Right atrium auricular region (tissue), 2 donors: ENCODE measurements around the gene MRTFB. TPM values are rescaled to one million over a fixed set of nuclear protein-coding genes. Genes with fewer than 3 reads are reported as not detected.

Experiments used
- DNase-seq: peaks from one replicate; pipeline ENCODE4 v3.0.0-alpha.2; 2019; ENCODE audit warnings: low spot score
- H3K27ac ChIP-seq, 2 donors: fragments of 200-600 bp; sonication (generic); 1 replicate in 1 of 2; 2 replicates in 1 of 2; pipeline ENCODE4 v1.5.1; 2016 to 2019
- H3K27me3 ChIP-seq, 2 donors: fragments of 200-600 bp; sonication (generic); one replicate each; pipeline versions ENCODE4 v1.5.1 to v1.6.0; 2017 to 2019
- H3K36me3 ChIP-seq: fragments of 200-600 bp; sonication (generic); one replicate; pipeline ENCODE4 v1.5.1; 2016
- H3K4me1 ChIP-seq, 2 donors: fragments of 200-600 bp; sonication (generic); one replicate each; pipeline versions ENCODE4 v1.5.1 to v1.6.0; 2017 to 2019
- H3K4me3 ChIP-seq, 2 donors: fragments of 200-600 bp; sonication (generic); 1 replicate in 1 of 2; 2 replicates in 1 of 2; pipeline ENCODE4 v1.5.1; 2017 to 2019; ENCODE audit warnings: mild to moderate bottlenecking in 1 of 2, moderate library complexity in 1 of 2
- H3K9me3 ChIP-seq, 2 donors: fragments of 200-600 bp; sonication (generic); one replicate each; pipeline ENCODE4 v1.5.1; 2019
- total RNA-seq, 2 donors: library from RNA; depleted of rRNA; stranded (reverse); fragments of >200 nt; gene quantifications; one replicate each; pipeline ENCODE4 v1.1.0, GENCODE V29; 2016
- TF ChIP-seq, protein P1 (sequence below), 2 donors: fragments of 200-600 bp; sonication (generic); IDR thresholded peaks; one replicate each; pipeline ENCODE4 v1.5.1; 2019; ENCODE audit warnings: antibody characterized with exemption in 2 of 2

The MRTFB gene
- total RNA-seq, 2 donors from 2014 or later = 38.6 to 46.5 TPM

DNA sequence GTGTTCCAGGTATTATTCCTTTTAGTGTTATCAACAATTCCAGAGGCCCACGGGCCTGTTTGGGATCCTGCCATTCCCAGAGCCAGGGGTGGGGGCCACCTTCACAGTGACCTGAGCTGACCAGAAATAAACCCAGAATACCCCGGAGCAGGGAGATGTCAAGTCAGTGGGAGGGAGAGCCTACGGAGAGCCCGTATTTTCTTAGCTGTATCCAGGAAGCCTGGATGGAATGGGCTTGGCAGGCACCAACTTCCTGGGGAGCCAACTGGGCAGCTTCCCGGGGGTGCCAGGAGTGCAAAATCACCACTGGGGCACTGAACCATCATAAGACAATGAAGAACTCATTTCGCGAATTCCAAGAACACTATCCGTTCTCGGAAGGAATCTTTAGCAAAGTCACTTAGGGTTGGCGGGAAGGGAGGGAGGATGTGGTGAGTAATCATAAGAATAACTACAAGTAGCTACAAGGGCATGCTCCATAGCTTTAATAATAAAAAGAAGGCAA, 13.2 kb upstream of the MRTFB start:
- peak overlapping the region; percentile 36 to 66 for H3K27ac ChIP-seq
- TF ChIP-seq, protein P1, sequence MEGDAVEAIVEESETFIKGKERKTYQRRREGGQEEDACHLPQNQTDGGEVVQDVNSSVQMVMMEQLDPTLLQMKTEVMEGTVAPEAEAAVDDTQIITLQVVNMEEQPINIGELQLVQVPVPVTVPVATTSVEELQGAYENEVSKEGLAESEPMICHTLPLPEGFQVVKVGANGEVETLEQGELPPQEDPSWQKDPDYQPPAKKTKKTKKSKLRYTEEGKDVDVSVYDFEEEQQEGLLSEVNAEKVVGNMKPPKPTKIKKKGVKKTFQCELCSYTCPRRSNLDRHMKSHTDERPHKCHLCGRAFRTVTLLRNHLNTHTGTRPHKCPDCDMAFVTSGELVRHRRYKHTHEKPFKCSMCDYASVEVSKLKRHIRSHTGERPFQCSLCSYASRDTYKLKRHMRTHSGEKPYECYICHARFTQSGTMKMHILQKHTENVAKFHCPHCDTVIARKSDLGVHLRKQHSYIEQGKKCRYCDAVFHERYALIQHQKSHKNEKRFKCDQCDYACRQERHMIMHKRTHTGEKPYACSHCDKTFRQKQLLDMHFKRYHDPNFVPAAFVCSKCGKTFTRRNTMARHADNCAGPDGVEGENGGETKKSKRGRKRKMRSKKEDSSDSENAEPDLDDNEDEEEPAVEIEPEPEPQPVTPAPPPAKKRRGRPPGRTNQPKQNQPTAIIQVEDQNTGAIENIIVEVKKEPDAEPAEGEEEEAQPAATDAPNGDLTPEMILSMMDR (IDR thresholded peaks at IDR 0.05) = no peak
- H3K27me3 ChIP-seq = no peaks in the 10 kb centered on the region
- peaks cover 0 to 7% of the 10 kb centered on the region in 2 donors for H3K9me3 ChIP-seq
- H3K4me3 ChIP-seq = no peak overlapping the region
- DNase-seq = peak; percentile 58
- no peaks in the 10 kb centered on the region for H3K36me3 ChIP-seq
- H3K4me1 ChIP-seq = no peaks in the 10 kb centered on the region

DNA sequence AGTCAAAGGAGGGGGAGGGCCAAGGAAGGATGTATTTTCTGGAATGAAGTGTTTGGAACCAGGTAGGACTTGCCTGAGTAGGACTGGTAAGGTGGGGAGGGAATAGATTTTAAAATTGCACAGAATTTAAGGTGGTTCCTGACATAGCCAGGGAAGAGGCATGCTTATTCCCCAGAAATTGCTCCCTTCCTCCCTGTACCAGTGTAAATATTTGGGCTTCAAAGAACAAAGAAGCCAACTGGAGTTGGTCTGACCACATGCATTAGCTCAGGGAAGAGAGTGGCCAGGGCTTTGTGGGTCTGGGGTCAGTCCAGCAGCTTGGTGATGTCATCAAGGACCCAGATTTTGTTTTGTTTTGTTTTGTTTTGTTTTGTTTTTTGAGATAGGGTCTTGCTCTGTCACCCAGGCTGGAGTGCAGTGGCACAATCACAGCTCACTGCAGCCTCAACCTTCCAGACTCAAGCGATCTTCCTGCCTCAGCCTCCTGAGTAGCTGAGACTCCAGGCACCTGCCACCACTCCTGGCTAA, 9.3 kb upstream of the MRTFB start:
- Histone ChIP-seq H3K9me3 (peaks cover 0 to under 1% of the 10 kb centered on the region in 2 donors), H3K27me3 (no peaks in the 10 kb centered on the region), H3K36me3 (no peaks in the 10 kb centered on the region), H3K4me3 (no peak overlapping the region), H3K4me1 (no peaks in the 10 kb centered on the region), H3K27ac (no peak overlapping the region)
- peak; percentile 16 for DNase-seq
- TF ChIP-seq, protein P1 (IDR thresholded peaks at IDR 0.05) = no peak

DNA sequence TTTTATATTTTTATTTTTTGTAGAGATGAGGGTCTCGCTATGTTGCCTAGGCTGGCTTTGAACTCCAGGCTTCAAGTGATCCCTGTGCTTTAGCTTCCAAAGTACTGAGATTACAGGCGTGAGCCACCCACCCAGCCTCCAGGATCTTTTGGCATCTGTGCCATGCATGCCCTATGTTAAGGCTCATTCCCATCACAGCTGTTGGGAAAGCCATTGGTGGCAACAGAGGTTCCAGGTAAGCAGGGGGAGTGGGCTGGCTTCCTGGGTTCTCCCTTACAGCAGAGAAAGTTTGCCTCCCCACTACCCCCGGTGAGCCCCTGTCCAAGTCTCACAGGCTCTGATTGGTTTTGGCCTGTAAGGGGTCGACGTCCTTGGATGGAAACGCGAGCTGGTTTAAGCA, 8.9 kb upstream of the MRTFB start:
- TF ChIP-seq, protein P1 (IDR thresholded peaks at IDR 0.05) = no peak
- H3K9me3 ChIP-seq = no peaks in the 10 kb centered on the region
- DNase-seq = no peak
- no peaks in the 10 kb centered on the region for H3K36me3 ChIP-seq
- H3K4me3 ChIP-seq = no peak overlapping the region
- H3K27me3 ChIP-seq = no peaks in the 10 kb centered on the region
- H3K27ac ChIP-seq = no peak overlapping the region
- H3K4me1 ChIP-seq = no peaks in the 10 kb centered on the region

DNA sequence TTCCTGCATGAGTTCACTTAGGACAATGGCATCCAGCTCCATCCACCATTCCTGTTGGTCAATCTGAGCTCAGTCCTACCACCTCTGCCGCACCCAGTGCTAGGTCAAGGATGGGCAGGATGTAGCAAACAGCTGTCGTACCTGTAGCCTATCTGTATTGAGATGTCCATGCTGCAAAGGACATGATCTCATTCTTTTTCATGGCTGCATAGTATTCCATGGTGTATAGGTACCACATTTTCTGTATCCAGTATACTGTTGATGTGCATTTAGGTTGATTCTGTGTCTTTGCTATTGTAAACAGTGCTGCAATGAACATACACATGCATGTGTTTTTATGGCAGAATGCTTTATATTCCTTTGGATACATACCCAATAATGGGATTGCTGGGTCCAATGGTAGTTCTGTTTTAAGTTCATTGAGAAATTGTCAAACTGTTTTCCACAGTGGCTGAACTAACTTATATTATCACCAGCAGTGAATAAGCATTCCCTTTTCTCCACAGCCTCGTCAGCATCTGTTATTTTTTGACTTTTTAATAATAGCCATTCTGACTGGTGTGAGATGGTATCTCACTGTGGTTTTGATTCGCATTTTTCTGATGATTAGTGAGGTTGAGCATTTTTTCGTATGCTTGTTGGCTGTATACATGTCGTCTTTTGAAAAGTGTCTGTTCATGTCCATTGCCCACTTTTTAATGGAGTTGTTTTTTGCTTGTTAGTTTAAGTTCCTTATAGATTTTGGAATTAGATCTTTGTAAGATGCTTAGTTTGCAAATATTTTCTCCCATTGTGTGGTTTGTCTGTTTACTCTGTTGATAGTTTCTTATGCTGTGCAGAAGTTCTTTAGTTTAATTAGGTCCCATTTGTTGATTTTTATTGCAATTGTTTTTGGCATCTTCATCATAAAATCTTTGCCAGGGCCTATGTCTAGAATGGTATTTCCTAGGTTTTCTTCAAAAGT, 7.2 kb upstream of the MRTFB start:
- DNase-seq = peak; percentile 11
- TF ChIP-seq, protein P1 (IDR thresholded peaks at IDR 0.05) = no peak
- no peaks in the 10 kb centered on the region for H3K4me1 ChIP-seq
- no peaks in the 10 kb centered on the region for H3K36me3 ChIP-seq
- H3K9me3 ChIP-seq = no peaks in the 10 kb centered on the region
- no peaks in the 10 kb centered on the region for H3K27me3 ChIP-seq
- no peak overlapping the region for H3K4me3 ChIP-seq
- no peak overlapping the region for H3K27ac ChIP-seq

DNA sequence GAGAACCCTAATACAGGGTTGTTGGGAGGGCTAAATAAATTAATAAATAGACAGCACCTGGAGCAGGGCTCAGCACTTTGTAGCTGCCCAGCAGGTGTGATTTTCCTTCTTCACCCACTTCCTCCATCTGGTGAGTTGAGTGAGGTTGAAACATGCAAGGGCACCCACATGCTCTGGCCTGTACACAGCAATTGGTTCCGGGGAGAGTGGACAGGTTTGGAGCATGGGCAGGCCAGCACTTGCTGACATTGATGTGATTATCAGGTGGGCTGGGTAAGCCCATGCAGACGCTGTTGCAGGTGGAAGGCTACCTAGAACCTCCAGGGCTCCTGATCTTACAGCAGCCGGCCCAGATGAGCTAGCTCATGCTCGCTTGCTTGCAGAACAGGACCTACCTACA, 1.3 kb upstream of the MRTFB start:
- Histone ChIP-seq H3K36me3 (no peaks in the 10 kb centered on the region), H3K9me3 (no peaks in the 10 kb centered on the region), H3K27me3 (no peaks in the 10 kb centered on the region), H3K27ac (no peak overlapping the region), H3K4me1 (peaks cover 0 to 19% of the 10 kb centered on the region in 2 donors), H3K4me3 (no peak overlapping the region)
- TF ChIP-seq, protein P1 (IDR thresholded peaks at IDR 0.05) = no peak
- DNase-seq = no peak
